Cardiac fibroblast (primary cell): ENCODE results near the gene ATXN7.
A peak's percentile ranks its signal among the peaks of the same experiment; 100 is the strongest.

Experiments
- DNase-seq, 2 donors: peaks; one replicate each; pipeline versions ENCODE4 v3.0.0 to v3.0.0-alpha.2; 2010; ENCODE audit warnings: low read depth in 2 of 2
- H3K4me3 ChIP-seq, 2 donors: replicated peaks in 1 of 2; 1 replicate in 1 of 2; 2 replicates in 1 of 2; pipeline ENCODE4 v1.5.1; 2011; ENCODE audit warnings: low read depth in 2 of 2, low read length in 2 of 2, mild to moderate bottlenecking in 2 of 2, moderate library complexity in 1 of 2
- CTCF ChIP-seq: IDR thresholded peaks from one replicate; pipeline ENCODE4 v1.5.1; 2011; ENCODE audit warnings: low read depth, mild to moderate bottlenecking, low read length, inconsistent platforms

ATXN7 gene

GRCh38 chr3:63864008-63864964, 619 bp downstream of the ATXN7 start:
- TF ChIP-seq CTCF, result no peak
- peak; percentile 20 for DNase-seq
- peak overlapping the region; percentile 72 to 85 for H3K4me3 ChIP-seq

DNA sequence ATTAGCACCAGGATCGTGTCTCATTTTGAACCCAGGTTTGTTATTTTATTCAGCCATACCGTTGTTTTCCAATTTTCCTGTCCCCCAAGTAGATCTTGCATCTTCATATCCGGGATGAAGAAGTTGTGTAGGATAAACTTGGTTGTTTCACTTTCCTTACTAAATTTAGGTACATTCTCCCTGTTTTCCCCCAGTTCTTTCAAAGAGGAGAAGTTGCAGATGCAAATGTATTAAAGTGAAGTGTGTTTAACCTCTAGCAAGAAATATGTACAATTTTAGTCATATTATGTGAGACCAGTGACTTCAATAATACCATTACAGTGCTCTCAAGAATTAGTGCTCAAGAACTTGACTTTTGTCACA, 1.3 kb downstream of the ATXN7 start:
- peak overlapping the region; percentile 72 to 85 for H3K4me3 ChIP-seq
- TF ChIP-seq CTCF, result no peak
- DNase-seq, result peak in 1 of 2 donors; percentile 10

GRCh38 chr3:63867225-63867624, 3.6 kb downstream of the ATXN7 start:
- no peak for TF ChIP-seq CTCF
- DNase-seq, result no peak

DNA sequence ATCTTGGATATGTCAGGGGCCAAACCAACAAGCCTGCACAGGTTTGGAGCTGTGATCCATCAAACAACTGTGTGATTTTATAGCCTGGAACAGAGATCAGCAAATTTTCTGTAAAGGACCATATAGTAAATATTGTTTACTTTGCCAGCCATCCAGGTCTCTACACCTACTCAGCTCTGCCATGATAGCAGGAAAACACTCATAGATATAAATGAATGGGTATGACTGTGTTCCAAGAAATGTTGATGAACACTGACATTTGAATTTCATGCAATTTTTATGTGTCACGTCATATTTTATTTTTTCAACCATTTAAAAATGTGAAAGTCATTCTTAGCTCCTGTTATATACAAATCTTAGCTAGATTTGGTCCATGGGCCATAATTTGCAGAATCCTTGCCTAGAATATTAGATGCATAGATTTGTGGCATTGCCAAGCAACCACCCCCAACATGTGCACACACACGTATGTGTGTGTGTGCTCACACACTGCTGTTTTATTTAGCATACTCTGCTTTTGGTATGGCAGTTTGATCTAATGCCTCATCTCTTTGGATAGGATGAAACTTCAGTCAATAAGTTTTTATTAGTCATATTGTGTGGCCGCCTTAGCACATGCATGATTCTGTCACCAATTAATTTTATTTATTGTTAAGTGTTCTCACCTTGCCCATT, 6.4 kb downstream of the ATXN7 start:
- peak in 1 of 2 donors; percentile 24 for DNase-seq
- no peak overlapping the region for H3K4me3 ChIP-seq
- TF ChIP-seq CTCF, result no peak

More at GRCh38 chr3:63867225-63867624, 3.6 kb downstream of the ATXN7 start:
- no peak overlapping the region for H3K4me3 ChIP-seq

DNA sequence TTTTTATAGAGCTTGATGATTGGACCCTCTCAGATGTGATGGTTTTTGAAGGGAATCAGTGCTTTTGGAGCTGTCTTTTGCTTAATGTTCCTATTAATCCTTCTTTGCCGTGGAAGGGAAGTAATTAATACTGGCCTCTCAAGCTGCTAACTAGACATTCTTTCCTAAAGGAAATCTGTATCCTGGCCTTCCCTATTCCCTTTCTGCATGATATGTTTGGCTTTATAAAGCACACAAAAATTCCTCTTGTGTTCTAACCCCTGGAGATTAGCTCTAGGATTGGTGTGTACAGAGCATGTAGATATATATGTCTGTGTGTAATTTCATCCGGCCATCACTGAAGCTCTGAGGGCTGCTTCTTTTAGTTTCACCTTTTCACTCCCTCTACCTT, 6.9 kb downstream of the ATXN7 start:
- no peak for DNase-seq
- no peak for TF ChIP-seq CTCF
- H3K4me3 ChIP-seq, result no peak overlapping the region

DNA sequence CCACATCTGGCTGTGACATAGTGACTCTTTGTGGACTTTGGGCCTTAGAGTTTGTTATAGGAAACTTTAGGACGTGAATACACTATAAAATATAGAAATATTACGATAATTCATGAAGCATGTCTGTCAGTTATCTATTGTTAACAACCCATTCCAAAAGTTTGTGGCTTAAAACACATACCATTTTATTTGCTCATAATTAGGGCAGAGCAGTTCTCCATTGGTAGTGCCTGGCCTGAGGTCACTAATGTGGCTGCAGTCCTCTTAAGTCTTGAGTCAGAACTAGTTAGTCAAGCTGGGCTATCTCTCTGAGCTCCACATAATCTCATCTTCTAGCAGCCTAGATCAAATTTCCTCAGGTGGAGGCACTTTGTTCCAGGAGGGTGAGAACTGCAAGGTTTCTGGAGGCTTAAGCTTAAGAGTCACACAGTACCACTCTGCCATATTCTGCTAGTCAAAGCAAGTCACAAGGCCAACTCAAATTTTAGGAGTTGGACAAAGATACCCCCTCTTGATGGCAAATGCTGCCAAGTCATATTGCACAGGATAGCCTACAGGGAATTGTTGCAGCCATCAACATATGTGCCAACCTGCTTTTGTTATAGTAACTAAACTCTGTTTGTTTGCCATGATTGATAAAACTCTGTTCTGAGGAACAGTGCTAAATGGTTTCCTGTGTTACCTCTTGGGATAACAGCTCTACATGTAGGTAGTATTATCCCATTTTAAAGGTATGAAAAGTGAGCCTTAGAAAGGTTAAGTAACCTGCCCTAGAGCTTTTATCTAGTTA, 8.7 kb downstream of the ATXN7 start:
- no peak for TF ChIP-seq CTCF
- no peak overlapping the region for H3K4me3 ChIP-seq
- DNase-seq, result peak; percentile 70 to 88
